Glutamatergic neuron (in vitro differentiated cells): ENCODE measurements around the gene FRMD4A. TPM values are rescaled to one million over a fixed set of nuclear protein-coding genes. Genes with fewer than 3 reads are reported as not detected.
A peak's percentile ranks its signal among the peaks of the same experiment; 100 is the strongest.

Experiments
- DNase-seq: peaks from one replicate; pipeline ENCODE4 v3.0.0; 2022
- H3K27ac Mint-ChIP-seq: one replicate; pipeline ENCODE4 v1.8.0; 2020; ENCODE audit warnings: mild to moderate bottlenecking, mixed read lengths, inconsistent platforms; ENCODE audit not compliant: unreplicated experiment
- H3K27me3 Mint-ChIP-seq: one replicate; pipeline ENCODE4 v1.8.0; 2020; ENCODE audit warnings: mild to moderate bottlenecking, moderate library complexity, mixed read lengths, inconsistent platforms; ENCODE audit not compliant: unreplicated experiment
- H3K36me3 Mint-ChIP-seq: one replicate; pipeline ENCODE4 v1.8.0; 2020; ENCODE audit warnings: mild to moderate bottlenecking, mixed read lengths, inconsistent platforms; ENCODE audit not compliant: unreplicated experiment
- H3K4me1 Mint-ChIP-seq: one replicate; pipeline ENCODE4 v1.8.0; 2020; ENCODE audit warnings: mild to moderate bottlenecking, low read depth, mixed read lengths, inconsistent platforms; ENCODE audit not compliant: unreplicated experiment
- H3K4me3 Mint-ChIP-seq: one replicate; pipeline ENCODE4 v1.8.0; 2020; ENCODE audit warnings: mild to moderate bottlenecking, mixed read lengths, inconsistent platforms; ENCODE audit not compliant: unreplicated experiment
- H3K9me3 Mint-ChIP-seq: one replicate; pipeline ENCODE4 v1.8.0; 2020; ENCODE audit warnings: mild to moderate bottlenecking, moderate library complexity, mixed read lengths, inconsistent platforms; ENCODE audit not compliant: unreplicated experiment
- CTCF ChIP-seq: fragments of 200-600 bp; sonication (generic); IDR thresholded peaks from one replicate; pipeline ENCODE4 v1.5.0; 2021; ENCODE audit not compliant: partially characterized antibody, unreplicated experiment
- total RNA-seq: library from RNA; stranded (reverse); fragmentation: NEBNext Ultra II Directional; extraction: Animal tissue kit (Norgen Biotek cat#: 25700); gene quantifications from one replicate; pipeline ENCODE4 v1.2.1, GENCODE V29; 2021; ENCODE audit not compliant: unreplicated experiment

FRMD4A gene
- total RNA-seq, 1 donor from 2014 or later, result 70.6 TPM

GRCh38 chr10:13909516-13910258, 421.0 kb downstream of the FRMD4A start:
- no peak for TF ChIP-seq CTCF
- Mint-ChIP-seq H3K9me3 (peaks cover 1% of the 10 kb centered on the region), H3K4me3 (no peak overlapping the region), H3K27me3 (no peaks in the 10 kb centered on the region), H3K27ac (no peak overlapping the region), H3K4me1 (peaks cover 5% of the 10 kb centered on the region), H3K36me3 (no peaks in the 10 kb centered on the region)
- DNase-seq, result no peak

GRCh38 chr10:13908475-13908874, 422.2 kb downstream of the FRMD4A start:
- Mint-ChIP-seq H3K36me3 (peaks cover 5% of the 10 kb centered on the region), H3K4me1 (peaks cover 7% of the 10 kb centered on the region), H3K4me3 (no peak overlapping the region), H3K27ac (no peak overlapping the region), H3K27me3 (no peaks in the 10 kb centered on the region), H3K9me3 (peaks cover 4% of the 10 kb centered on the region)
- TF ChIP-seq CTCF, result no peak
- DNase-seq, result no peak

GRCh38 chr10:13907570-13907969, 423.2 kb downstream of the FRMD4A start:
- no peak for DNase-seq
- no peak for TF ChIP-seq CTCF
- peaks cover 5% of the 10 kb centered on the region for H3K36me3 Mint-ChIP-seq
- no peaks in the 10 kb centered on the region for H3K27me3 Mint-ChIP-seq
- H3K4me1 Mint-ChIP-seq, result peaks cover 7% of the 10 kb centered on the region
- H3K4me3 Mint-ChIP-seq, result no peak overlapping the region
- H3K27ac Mint-ChIP-seq, result no peak overlapping the region
- peaks cover 4% of the 10 kb centered on the region for H3K9me3 Mint-ChIP-seq

- H3K27ac Mint-ChIP-seq, result no peak overlapping the region
- H3K27me3 Mint-ChIP-seq, result no peaks in the 10 kb centered on the region
- no peak for DNase-seq
- H3K4me1 Mint-ChIP-seq, result peaks cover 6% of the 10 kb centered on the region
- H3K36me3 Mint-ChIP-seq, result peaks cover 5% of the 10 kb centered on the region
- no peak for TF ChIP-seq CTCF
- H3K4me3 Mint-ChIP-seq, result no peak overlapping the region
- H3K9me3 Mint-ChIP-seq, result peaks cover 4% of the 10 kb centered on the region
Measured at GRCh38 chr10:13905281-13905680, 425.4 kb downstream of the FRMD4A start.

- peaks cover 4% of the 10 kb centered on the region for H3K9me3 Mint-ChIP-seq
- H3K36me3 Mint-ChIP-seq, result peaks cover 5% of the 10 kb centered on the region
- no peaks in the 10 kb centered on the region for H3K27me3 Mint-ChIP-seq
- no peak for TF ChIP-seq CTCF
- peak overlapping the region; percentile 27 for H3K4me3 Mint-ChIP-seq
- H3K27ac Mint-ChIP-seq, result peak overlapping the region; percentile 69
- peak; percentile 17 for DNase-seq
- peaks cover 6% of the 10 kb centered on the region for H3K4me1 Mint-ChIP-seq
Measured at GRCh38 chr10:13904064-13904463, 426.7 kb downstream of the FRMD4A start.
